Neural cell (in vitro differentiated cells): ENCODE data around the gene SERPINB5. TPM values are rescaled to one million over a fixed set of nuclear protein-coding genes. Genes with fewer than 3 reads are reported as not detected.

Experiments used
- H2AFZ ChIP-seq: fragments of 200-600, 300-800 bp; sonication (generic), shearing (Covaris generic); 2 replicates; pipeline ENCODE4 v1.6.0; 2014; ENCODE audit warnings: low read depth, mild to moderate bottlenecking, antibody characterized with exemption, low read length, moderate library complexity
- H3F3A ChIP-seq: fragments of 200-600 bp; shearing (Covaris generic); 2 replicates; pipeline ENCODE4 v1.6.1; 2016; ENCODE audit warnings: mild to moderate bottlenecking, moderate library complexity, mixed read lengths, antibody characterized with exemption, low read length; ENCODE audit not compliant: insufficient read depth, poor library complexity, severe bottlenecking
- H3K27ac ChIP-seq: fragments of 200-600, 300-800 bp; sonication (generic), shearing (Covaris generic); 2 replicates; pipeline ENCODE4 v1.5.1; 2014; ENCODE audit warnings: mild to moderate bottlenecking, low read length, moderate library complexity
- H3K27me3 ChIP-seq: fragments of 300-800, 200-600 bp; sonication (generic), shearing (Covaris generic); 2 replicates; pipeline ENCODE4 v1.6.0; 2014; ENCODE audit warnings: mild to moderate bottlenecking, low read depth, low read length, moderate library complexity; ENCODE audit not compliant: insufficient read depth
- H3K36me3 ChIP-seq: fragments of 300-800, 200-600 bp; sonication (generic), shearing (Covaris generic); 2 replicates; pipeline ENCODE4 v1.5.1; 2014; ENCODE audit warnings: mild to moderate bottlenecking, antibody characterized with exemption, low read length, moderate library complexity; ENCODE audit not compliant: insufficient read depth
- H3K4me2 ChIP-seq: fragments of 300-800, 200-600 bp; sonication (generic), shearing (Covaris generic); 2 replicates; pipeline ENCODE4 v1.6.0; 2014; ENCODE audit warnings: mild to moderate bottlenecking, low read length
- H3K4me3 ChIP-seq: fragments of 300-800, 200-600 bp; sonication (generic), shearing (Covaris generic); 2 replicates; pipeline ENCODE4 v1.5.1; 2014; ENCODE audit warnings: mild to moderate bottlenecking, low read length, moderate library complexity
- H3K79me2 ChIP-seq: fragments of 200-600 bp; shearing (Covaris generic); replicated peaks from 2 replicates; pipeline ENCODE4 v1.6.0; 2014; ENCODE audit warnings: mild to moderate bottlenecking, low read length, moderate library complexity; ENCODE audit not compliant: insufficient read depth
- H3K9ac ChIP-seq: fragments of 300-800, 200-600 bp; sonication (generic), shearing (Covaris generic); 2 replicates; pipeline ENCODE4 v1.6.1; 2016; ENCODE audit warnings: mild to moderate bottlenecking, low read length, mixed read lengths
- H3K9me2 ChIP-seq: fragments of 200-600 bp; shearing (Covaris generic); 2 replicates; pipeline ENCODE4 v1.6.1; 2016; ENCODE audit warnings: mild to moderate bottlenecking, low read length, mixed read lengths; ENCODE audit not compliant: insufficient read depth
- H3K9me3 ChIP-seq: fragments of 200-600, 300-800 bp; sonication (generic), shearing (Covaris generic); 2 replicates; pipeline ENCODE4 v1.6.1; 2016; ENCODE audit warnings: mild to moderate bottlenecking, mixed run types, low read length, moderate library complexity, mixed read lengths
- H4K20me1 ChIP-seq: fragments of 200-600 bp; shearing (Covaris generic); 2 replicates; pipeline ENCODE4 v1.6.1; 2016; ENCODE audit warnings: mild to moderate bottlenecking, mixed run types; ENCODE audit not compliant: insufficient read depth
- EP300 ChIP-seq: fragments of 450-650 bp; conservative IDR thresholded peaks from 2 replicates; pipeline ENCODE4 v1.6.1; 2014; ENCODE audit warnings: antibody characterized with exemption, mild to moderate bottlenecking, moderate library complexity; ENCODE audit not compliant: poor library complexity, severe bottlenecking
- EZH2 ChIP-seq: fragments of 200-600, 300-800 bp; shearing (Covaris generic), sonication (generic); IDR thresholded peaks from 2 replicates; pipeline ENCODE4 v1.6.1; 2014; ENCODE audit warnings: antibody characterized with exemption, low read length, borderline replicate concordance, mild to moderate bottlenecking; ENCODE audit not compliant: insufficient read depth, poor library complexity, severe bottlenecking
- MXI1 ChIP-seq: fragments of 450-650 bp; conservative IDR thresholded peaks from 2 replicates; pipeline ENCODE4 v1.6.1; 2014; ENCODE audit warnings: antibody characterized with exemption, mild to moderate bottlenecking; ENCODE audit not compliant: poor library complexity, severe bottlenecking
- POLR2AphosphoS5 ChIP-seq: IDR thresholded peaks from 2 replicates; pipeline ENCODE4 v1.6.1; 2012
- RAD21 ChIP-seq: fragments of 450-650 bp; conservative IDR thresholded peaks from 2 replicates; pipeline ENCODE4 v1.6.1; 2014; ENCODE audit warnings: antibody characterized with exemption, mild to moderate bottlenecking, moderate library complexity
- SMC3 ChIP-seq: fragments of 450-650 bp; conservative IDR thresholded peaks from 2 replicates; pipeline ENCODE4 v1.6.1; 2014; ENCODE audit warnings: antibody characterized with exemption, mild to moderate bottlenecking, moderate library complexity; ENCODE audit not compliant: poor library complexity
- TAF1 ChIP-seq: IDR thresholded peaks from 2 replicates; pipeline ENCODE4 v1.6.1; 2012; ENCODE audit warnings: low read depth
- polyA plus RNA-seq: library from polyadenylated mRNA; depleted of rRNA; stranded (reverse); fragments of >200 nt; gene quantifications from 2 replicates; pipeline ENCODE4 v1.2.3, GENCODE V29; 2014
- TF ChIP-seq, protein P1 (sequence below): IDR thresholded peaks from 2 replicates; pipeline ENCODE4 v1.6.1; 2012; ENCODE audit warnings: borderline replicate concordance
- TF ChIP-seq, protein P2 (sequence below): fragments of 450-650 bp; IDR thresholded peaks from 2 replicates; pipeline ENCODE4 v1.5.1; 2014; ENCODE audit warnings: antibody characterized with exemption, mild to moderate bottlenecking, moderate library complexity; ENCODE audit not compliant: poor library complexity, severe bottlenecking

Gene SERPINB5
- polyA plus RNA-seq, 1 donor from 2014 or later = not detected

- Histone ChIP-seq H3K27me3 (no peaks in the 10 kb centered on the region), H3K4me3 (no peak overlapping the region), H3K27ac (no peak overlapping the region), H4K20me1 (no peaks in the 10 kb centered on the region), H3F3A (no peaks in the 10 kb centered on the region), H3K79me2 (no peaks in the 10 kb centered on the region), H2AFZ (no peak overlapping the region), H3K9ac (no peak overlapping the region), H3K9me2 (no peaks in the 10 kb centered on the region), H3K4me2 (no peak overlapping the region), H3K9me3 (no peaks in the 10 kb centered on the region), H3K36me3 (no peaks in the 10 kb centered on the region)
- TF ChIP-seq SMC3 (no peak), MXI1 (no peak), RAD21 (no peak), POLR2AphosphoS5 (no peak), EP300 (no peak), TAF1 (no peak), EZH2 (no peak)
- TF ChIP-seq, protein P1, sequence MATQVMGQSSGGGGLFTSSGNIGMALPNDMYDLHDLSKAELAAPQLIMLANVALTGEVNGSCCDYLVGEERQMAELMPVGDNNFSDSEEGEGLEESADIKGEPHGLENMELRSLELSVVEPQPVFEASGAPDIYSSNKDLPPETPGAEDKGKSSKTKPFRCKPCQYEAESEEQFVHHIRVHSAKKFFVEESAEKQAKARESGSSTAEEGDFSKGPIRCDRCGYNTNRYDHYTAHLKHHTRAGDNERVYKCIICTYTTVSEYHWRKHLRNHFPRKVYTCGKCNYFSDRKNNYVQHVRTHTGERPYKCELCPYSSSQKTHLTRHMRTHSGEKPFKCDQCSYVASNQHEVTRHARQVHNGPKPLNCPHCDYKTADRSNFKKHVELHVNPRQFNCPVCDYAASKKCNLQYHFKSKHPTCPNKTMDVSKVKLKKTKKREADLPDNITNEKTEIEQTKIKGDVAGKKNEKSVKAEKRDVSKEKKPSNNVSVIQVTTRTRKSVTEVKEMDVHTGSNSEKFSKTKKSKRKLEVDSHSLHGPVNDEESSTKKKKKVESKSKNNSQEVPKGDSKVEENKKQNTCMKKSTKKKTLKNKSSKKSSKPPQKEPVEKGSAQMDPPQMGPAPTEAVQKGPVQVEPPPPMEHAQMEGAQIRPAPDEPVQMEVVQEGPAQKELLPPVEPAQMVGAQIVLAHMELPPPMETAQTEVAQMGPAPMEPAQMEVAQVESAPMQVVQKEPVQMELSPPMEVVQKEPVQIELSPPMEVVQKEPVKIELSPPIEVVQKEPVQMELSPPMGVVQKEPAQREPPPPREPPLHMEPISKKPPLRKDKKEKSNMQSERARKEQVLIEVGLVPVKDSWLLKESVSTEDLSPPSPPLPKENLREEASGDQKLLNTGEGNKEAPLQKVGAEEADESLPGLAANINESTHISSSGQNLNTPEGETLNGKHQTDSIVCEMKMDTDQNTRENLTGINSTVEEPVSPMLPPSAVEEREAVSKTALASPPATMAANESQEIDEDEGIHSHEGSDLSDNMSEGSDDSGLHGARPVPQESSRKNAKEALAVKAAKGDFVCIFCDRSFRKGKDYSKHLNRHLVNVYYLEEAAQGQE = no peak
- TF ChIP-seq, protein P2, sequence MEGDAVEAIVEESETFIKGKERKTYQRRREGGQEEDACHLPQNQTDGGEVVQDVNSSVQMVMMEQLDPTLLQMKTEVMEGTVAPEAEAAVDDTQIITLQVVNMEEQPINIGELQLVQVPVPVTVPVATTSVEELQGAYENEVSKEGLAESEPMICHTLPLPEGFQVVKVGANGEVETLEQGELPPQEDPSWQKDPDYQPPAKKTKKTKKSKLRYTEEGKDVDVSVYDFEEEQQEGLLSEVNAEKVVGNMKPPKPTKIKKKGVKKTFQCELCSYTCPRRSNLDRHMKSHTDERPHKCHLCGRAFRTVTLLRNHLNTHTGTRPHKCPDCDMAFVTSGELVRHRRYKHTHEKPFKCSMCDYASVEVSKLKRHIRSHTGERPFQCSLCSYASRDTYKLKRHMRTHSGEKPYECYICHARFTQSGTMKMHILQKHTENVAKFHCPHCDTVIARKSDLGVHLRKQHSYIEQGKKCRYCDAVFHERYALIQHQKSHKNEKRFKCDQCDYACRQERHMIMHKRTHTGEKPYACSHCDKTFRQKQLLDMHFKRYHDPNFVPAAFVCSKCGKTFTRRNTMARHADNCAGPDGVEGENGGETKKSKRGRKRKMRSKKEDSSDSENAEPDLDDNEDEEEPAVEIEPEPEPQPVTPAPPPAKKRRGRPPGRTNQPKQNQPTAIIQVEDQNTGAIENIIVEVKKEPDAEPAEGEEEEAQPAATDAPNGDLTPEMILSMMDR = no peak
Measured at GRCh38 chr18:63446266-63446665, 30.5 kb upstream of the SERPINB5 start.

DNA sequence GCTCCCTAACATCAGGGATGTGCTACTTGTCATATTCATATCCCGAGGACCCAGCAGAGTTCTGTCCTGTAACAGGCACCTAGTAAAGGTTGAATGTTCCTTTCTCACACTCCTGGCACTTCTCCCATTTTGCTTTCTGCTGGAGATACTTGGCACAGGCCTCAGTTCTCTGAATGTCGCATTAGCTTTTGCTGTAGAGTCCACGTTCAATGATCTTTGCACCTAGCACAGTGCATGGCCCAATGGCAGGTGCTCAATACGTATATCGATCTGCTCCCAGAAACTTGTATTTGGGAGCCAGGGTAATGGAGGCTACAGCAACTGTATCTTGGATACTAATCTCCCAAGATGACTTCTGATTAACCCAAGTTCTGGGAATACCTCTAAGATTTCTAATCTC, 29.7 kb upstream of the SERPINB5 start:
- no peak for TF ChIP-seq POLR2AphosphoS5
- H3F3A ChIP-seq = no peaks in the 10 kb centered on the region
- no peaks in the 10 kb centered on the region for H3K27me3 ChIP-seq
- H3K4me2 ChIP-seq = no peak overlapping the region
- H3K9me3 ChIP-seq = no peaks in the 10 kb centered on the region
- H3K9ac ChIP-seq = no peak overlapping the region
- H3K27ac ChIP-seq = no peak overlapping the region
- H4K20me1 ChIP-seq = no peaks in the 10 kb centered on the region
- no peaks in the 10 kb centered on the region for H3K36me3 ChIP-seq
- H3K79me2 ChIP-seq = no peaks in the 10 kb centered on the region
- no peak overlapping the region for H2AFZ ChIP-seq
- H3K9me2 ChIP-seq = no peaks in the 10 kb centered on the region
- no peak overlapping the region for H3K4me3 ChIP-seq

GRCh38 chr18:63449426-63449825, 27.3 kb upstream of the SERPINB5 start:
- H4K20me1 ChIP-seq = no peaks in the 10 kb centered on the region
- H2AFZ ChIP-seq = no peak overlapping the region
- H3K36me3 ChIP-seq = no peaks in the 10 kb centered on the region
- H3K9ac ChIP-seq = no peak overlapping the region
- no peaks in the 10 kb centered on the region for H3K79me2 ChIP-seq
- H3K9me3 ChIP-seq = no peaks in the 10 kb centered on the region
- no peak overlapping the region for H3K27ac ChIP-seq
- H3K4me2 ChIP-seq = no peak overlapping the region
- TF ChIP-seq EP300 (no peak), RAD21 (no peak), POLR2AphosphoS5 (no peak)
- TF ChIP-seq, protein P2 = no peak
- no peak overlapping the region for H3K4me3 ChIP-seq
- no peaks in the 10 kb centered on the region for H3F3A ChIP-seq
- no peaks in the 10 kb centered on the region for H3K9me2 ChIP-seq
- H3K27me3 ChIP-seq = no peaks in the 10 kb centered on the region
